H1 (cell line): ENCODE data around the gene ARF6. TPM values are rescaled to one million over a fixed set of nuclear protein-coding genes. Genes with fewer than 3 reads are reported as not detected.

Experiments used
- CBX5 ChIP-seq: fragments of 300-800, 300-1000 bp; sonication (generic); IDR thresholded peaks from 2 replicates; pipeline ENCODE4 v1.7.1; 2016; ENCODE audit warnings: antibody characterized with exemption, low read length, low read depth
- polyA plus RNA-seq, 7 experiments: library from polyadenylated mRNA; depleted of rRNA in 3 of 7; stranded (reverse) in 5 of 7; unstranded in 2 of 7; fragments of >200 nt in 5 of 7; fragments of 200-250 nt in 2 of 7; gene quantifications; 1 replicate in 5 of 7; 2 replicates in 1 of 7; 4 replicates in 1 of 7; pipeline versions ENCODE4 v1.2.1 to v1.2.3, GENCODE V29; 2011 to 2013; ENCODE audit warnings: missing spikeins in 2 of 7, mixed read lengths in 2 of 7
- total RNA-seq: library from RNA; stranded (reverse); fragmentation: NEBNext Ultra II Directional; extraction: Animal tissue kit (Norgen Biotek cat#: 25700); gene quantifications from 2 replicates; pipeline ENCODE4 v1.2.1, GENCODE V29; 2021
- TF ChIP-seq, protein P1 (sequence below): fragments of 300-600 bp; sonication (generic); IDR thresholded peaks from 2 replicates; pipeline ENCODE4 v1.7.1; 2012; ENCODE audit warnings: low read length, moderate library complexity, mild to moderate bottlenecking, inconsistent platforms; ENCODE audit not compliant: insufficient replicate concordance

The ARF6 gene
- total and polyA plus RNA-seq, 2 of the 8 experiments (the other 6 are each of a cell fraction or from before 2014, with no cell fraction given): 17.2 to 56.7 TPM

DNA sequence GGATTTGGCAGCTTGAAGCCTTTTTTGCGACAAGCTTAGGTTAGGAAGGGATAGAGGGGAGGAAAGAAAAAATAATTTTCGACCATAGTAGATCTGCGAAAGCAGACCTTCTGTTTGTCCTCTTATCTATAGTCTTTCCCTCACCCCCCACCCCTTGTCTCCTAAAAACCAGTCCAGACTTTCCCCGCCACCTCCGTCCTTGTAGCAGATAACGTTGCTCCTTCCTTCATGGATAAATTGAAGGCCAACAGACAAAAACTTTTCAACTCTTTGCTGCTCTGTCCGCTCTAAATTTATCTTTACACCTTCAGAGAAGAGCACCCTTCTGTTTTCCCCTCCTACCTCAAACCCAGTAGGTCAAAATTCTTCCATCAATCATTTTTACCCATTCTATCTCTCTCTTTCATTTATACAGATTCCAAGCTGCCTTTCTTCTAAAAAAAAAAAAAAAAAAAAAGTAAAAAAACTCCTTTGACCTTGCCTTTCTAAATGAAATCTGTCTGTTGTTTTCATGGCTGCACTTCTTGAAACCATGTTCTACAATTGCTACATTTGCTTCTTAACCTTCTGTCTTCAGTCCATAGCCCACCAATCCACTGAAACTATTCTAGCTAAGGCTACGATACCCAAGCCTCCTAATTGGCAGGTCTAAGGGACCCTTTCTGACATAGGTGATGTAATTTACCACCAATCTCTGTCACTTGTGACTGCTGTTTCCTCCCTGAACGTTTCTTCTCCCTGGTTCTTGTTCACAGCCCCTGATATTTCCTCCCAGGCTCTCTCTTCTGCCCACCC lies 29.2 kb upstream of the ARF6 start (continued):
- TF ChIP-seq, protein P1, sequence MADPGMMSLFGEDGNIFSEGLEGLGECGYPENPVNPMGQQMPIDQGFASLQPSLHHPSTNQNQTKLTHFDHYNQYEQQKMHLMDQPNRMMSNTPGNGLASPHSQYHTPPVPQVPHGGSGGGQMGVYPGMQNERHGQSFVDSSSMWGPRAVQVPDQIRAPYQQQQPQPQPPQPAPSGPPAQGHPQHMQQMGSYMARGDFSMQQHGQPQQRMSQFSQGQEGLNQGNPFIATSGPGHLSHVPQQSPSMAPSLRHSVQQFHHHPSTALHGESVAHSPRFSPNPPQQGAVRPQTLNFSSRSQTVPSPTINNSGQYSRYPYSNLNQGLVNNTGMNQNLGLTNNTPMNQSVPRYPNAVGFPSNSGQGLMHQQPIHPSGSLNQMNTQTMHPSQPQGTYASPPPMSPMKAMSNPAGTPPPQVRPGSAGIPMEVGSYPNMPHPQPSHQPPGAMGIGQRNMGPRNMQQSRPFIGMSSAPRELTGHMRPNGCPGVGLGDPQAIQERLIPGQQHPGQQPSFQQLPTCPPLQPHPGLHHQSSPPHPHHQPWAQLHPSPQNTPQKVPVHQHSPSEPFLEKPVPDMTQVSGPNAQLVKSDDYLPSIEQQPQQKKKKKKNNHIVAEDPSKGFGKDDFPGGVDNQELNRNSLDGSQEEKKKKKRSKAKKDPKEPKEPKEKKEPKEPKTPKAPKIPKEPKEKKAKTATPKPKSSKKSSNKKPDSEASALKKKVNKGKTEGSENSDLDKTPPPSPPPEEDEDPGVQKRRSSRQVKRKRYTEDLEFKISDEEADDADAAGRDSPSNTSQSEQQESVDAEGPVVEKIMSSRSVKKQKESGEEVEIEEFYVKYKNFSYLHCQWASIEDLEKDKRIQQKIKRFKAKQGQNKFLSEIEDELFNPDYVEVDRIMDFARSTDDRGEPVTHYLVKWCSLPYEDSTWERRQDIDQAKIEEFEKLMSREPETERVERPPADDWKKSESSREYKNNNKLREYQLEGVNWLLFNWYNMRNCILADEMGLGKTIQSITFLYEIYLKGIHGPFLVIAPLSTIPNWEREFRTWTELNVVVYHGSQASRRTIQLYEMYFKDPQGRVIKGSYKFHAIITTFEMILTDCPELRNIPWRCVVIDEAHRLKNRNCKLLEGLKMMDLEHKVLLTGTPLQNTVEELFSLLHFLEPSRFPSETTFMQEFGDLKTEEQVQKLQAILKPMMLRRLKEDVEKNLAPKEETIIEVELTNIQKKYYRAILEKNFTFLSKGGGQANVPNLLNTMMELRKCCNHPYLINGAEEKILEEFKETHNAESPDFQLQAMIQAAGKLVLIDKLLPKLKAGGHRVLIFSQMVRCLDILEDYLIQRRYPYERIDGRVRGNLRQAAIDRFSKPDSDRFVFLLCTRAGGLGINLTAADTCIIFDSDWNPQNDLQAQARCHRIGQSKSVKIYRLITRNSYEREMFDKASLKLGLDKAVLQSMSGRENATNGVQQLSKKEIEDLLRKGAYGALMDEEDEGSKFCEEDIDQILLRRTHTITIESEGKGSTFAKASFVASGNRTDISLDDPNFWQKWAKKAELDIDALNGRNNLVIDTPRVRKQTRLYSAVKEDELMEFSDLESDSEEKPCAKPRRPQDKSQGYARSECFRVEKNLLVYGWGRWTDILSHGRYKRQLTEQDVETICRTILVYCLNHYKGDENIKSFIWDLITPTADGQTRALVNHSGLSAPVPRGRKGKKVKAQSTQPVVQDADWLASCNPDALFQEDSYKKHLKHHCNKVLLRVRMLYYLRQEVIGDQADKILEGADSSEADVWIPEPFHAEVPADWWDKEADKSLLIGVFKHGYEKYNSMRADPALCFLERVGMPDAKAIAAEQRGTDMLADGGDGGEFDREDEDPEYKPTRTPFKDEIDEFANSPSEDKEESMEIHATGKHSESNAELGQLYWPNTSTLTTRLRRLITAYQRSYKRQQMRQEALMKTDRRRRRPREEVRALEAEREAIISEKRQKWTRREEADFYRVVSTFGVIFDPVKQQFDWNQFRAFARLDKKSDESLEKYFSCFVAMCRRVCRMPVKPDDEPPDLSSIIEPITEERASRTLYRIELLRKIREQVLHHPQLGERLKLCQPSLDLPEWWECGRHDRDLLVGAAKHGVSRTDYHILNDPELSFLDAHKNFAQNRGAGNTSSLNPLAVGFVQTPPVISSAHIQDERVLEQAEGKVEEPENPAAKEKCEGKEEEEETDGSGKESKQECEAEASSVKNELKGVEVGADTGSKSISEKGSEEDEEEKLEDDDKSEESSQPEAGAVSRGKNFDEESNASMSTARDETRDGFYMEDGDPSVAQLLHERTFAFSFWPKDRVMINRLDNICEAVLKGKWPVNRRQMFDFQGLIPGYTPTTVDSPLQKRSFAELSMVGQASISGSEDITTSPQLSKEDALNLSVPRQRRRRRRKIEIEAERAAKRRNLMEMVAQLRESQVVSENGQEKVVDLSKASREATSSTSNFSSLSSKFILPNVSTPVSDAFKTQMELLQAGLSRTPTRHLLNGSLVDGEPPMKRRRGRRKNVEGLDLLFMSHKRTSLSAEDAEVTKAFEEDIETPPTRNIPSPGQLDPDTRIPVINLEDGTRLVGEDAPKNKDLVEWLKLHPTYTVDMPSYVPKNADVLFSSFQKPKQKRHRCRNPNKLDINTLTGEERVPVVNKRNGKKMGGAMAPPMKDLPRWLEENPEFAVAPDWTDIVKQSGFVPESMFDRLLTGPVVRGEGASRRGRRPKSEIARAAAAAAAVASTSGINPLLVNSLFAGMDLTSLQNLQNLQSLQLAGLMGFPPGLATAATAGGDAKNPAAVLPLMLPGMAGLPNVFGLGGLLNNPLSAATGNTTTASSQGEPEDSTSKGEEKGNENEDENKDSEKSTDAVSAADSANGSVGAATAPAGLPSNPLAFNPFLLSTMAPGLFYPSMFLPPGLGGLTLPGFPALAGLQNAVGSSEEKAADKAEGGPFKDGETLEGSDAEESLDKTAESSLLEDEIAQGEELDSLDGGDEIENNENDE: no peak
- TF ChIP-seq CBX5: no peak
